Stimulated activated CD8-positive, alpha-beta memory T cell treated with anti-CD3 and anti-CD28 coated beads, Interleukin-7, amount 100 ng/mL, for 24 hours (primary cell): Measurements from ENCODE around the gene ADGRL3.

Source experiments
- DNase-seq: peaks from one replicate; pipeline ENCODE4 v3.0.0-alpha.2; 2020; ENCODE audit warnings: low read depth

The ADGRL3 gene

DNA sequence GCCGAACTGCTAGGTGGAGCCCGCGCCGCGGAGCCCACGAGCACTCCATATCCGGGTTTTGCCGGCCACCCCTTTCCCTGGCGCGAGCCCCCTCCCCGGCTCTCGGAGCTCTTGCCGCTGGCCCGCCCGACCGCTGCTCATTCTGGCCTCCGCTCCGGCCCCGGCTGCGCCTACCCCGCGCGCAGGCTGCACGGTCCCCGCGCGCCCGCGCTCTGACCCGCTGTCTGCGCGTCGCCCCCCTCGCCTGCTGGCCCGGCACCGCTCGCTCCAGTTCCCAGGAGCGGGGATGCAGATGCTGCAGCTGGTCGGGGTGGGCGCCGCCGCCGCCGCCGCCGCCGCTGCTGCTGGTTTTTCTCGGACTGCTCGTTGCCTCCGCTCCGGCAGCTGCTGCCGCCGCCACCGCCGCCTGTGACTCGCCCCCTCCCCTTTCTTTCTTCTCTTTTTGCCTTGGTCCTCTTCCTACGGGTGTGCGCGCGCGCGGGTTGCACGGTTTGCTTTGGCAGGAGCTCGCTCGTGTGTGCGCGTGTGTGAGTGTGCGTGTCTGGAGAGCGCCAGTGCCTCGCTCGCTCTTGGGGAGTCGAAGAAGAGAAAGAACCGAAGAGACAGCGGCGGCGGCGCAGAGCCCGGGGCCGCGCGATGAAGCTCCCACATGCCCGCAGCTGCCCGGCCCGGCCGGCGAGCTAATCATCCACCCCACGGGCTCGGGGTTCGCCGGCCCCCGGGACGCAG is at the start of gene ADGRL3:
ADGRL3 (plus strand) TSS at position 140 of the 729 bp plus-strand sequence.
- no peak for DNase-seq

DNA sequence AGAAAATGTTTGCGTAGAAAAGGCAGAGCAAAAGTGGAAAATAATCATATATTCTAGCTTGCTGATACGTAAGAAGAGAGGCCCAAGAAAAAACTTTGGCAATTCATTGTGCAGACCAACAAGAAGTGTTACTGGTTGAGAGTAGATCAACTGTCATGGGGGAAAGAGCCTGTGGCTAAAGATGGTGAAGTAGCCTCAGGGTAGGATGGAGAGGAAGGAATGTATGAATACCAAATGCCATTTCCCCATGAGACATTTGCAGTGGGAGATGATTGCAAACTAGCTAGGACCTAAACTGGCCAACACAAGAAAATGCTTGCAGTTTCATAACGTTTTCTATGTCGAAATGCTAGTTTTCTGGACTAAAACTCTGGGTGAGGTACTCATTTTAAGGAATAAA is 47.7 kb upstream of the ADGRL3 start:
- DNase-seq = no peak

DNA sequence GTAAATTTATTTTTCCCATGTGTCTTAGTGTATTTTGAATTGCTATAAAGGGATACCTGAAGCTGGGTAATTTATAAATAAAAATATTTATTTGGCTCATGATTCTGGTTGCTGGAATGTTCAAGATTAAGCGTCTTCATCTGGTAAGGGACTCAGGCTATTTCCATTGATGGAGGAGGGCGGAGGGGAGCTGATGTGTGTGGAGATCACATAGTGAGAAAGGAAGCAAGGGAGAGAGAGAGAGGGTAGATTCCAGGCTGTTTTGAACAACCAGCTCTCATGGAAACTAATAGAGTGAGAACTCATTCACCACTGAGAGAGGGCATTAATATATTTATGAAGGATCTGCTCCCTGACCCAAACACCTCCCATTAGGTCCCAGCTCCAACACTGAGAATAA is 39.6 kb upstream of the ADGRL3 start:
- DNase-seq = no peak

GRCh38 chr4:61162116-61162515 is 38.0 kb upstream of the ADGRL3 start:
- no peak for DNase-seq

- DNase-seq = no peak
These were observed 26.3 kb upstream of the ADGRL3 start for GRCh38 chr4:61173799-61174198.

DNA sequence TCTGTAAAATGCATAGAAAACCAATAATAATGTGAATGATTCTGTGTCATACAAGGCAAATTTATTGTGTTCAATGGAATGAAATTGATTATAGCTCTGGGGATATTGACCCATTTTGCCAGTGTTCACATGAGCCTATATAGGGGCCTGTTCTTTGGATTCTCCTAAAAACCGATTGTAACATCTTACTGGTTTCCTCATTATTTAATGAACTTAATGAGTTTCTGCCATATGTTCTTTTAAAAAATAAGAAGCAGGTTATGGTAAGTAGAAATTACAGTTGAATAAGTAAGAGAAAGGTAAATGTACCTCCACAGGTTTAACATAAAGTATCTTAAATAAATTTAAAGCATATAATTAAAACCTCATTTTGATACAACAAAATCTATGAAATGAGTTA is 24.6 kb upstream of the ADGRL3 start:
- DNase-seq = no peak

GRCh38 chr4:61177367-61177766 is 22.8 kb upstream of the ADGRL3 start:
- no peak for DNase-seq

DNA sequence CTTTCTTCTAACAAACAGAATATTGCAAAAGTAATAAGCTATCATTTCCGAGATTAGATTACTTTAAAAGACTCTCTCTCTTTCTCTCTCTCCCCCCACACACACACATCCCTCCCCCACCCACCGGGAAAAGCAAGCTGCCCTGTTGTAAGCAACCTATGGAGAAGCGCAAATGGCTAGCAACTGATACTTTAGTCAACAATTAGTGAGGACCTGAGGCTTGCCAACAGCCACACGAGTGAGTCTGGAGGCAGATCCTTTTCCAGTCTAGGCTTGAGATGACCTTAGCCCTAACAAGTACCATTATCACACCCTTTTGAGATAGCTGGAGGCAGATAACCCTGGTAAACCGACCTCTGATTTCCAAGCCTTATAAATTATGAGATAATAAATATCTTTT is 19.7 kb upstream of the ADGRL3 start:
- DNase-seq = no peak

GRCh38 chr4:61182915-61183314 is 17.2 kb upstream of the ADGRL3 start:
- no peak for DNase-seq

DNA sequence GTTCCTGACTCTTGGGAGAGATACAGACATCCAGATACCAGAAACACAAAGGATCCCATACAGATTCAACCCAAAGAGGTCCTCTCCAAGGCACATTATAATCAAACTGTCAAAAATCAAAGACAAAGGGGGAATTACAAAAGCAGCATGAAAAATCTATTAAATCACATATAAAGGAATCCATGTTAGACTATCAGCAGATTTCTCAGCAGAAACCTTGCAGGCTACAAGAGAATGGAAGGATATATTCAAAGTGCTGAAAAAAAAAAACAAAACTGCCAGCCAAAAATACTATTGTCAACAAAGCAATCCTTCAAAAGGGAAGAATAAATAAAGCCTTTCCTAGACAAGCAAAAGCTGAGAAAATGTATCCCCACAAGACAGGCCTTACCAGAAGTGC is 14.8 kb upstream of the ADGRL3 start:
- DNase-seq = no peak

DNA sequence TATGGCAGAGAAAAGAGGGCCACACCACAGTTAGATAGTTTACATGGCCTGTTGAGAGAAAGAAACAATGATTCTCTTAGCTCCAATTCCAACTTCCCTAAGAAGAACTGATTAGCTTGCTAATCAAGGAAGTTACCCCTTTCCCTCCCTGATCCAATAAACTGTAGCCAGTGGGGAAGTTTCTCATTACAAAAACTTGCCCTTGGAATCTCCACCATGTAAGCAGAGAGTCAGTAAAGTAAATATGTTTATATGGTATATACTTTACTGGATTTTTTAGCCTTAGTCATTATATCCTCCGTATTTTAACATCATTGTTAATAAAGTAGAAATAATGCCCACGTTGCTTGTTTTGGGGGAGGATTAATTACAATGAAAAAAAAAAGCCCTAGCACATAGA is 7.7 kb upstream of the ADGRL3 start:
- DNase-seq = no peak

GRCh38 chr4:61193863-61194262 is 6.3 kb upstream of the ADGRL3 start:
- DNase-seq = no peak

- DNase-seq = no peak
These were observed 5.6 kb upstream of the ADGRL3 start for GRCh38 chr4:61194571-61194970.

DNA sequence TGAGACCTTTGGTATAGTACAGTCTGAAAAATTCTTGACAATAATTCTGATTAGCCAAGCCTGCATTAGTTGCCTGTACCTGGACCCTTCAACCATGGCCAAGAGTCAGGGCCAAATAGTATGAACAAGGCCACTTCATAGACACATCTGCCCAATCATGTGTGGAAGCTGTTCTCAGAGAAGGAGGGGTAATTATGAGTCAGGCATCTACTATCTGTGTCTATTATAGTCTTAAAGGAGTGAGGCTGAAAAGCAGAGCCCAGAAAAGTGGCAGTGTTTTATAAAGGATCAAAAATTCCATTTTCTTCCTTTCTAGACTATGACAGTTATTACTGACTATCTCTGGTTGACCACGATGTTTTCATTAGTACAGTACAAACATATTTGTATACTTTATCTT is 5.0 kb upstream of the ADGRL3 start:
- DNase-seq = no peak

GRCh38 chr4:61198686-61199085 is 1.4 kb upstream of the ADGRL3 start:
- DNase-seq = no peak

- DNase-seq = no peak
These were observed 296 bp upstream of the ADGRL3 start for GRCh38 chr4:61199873-61200186.

DNA sequence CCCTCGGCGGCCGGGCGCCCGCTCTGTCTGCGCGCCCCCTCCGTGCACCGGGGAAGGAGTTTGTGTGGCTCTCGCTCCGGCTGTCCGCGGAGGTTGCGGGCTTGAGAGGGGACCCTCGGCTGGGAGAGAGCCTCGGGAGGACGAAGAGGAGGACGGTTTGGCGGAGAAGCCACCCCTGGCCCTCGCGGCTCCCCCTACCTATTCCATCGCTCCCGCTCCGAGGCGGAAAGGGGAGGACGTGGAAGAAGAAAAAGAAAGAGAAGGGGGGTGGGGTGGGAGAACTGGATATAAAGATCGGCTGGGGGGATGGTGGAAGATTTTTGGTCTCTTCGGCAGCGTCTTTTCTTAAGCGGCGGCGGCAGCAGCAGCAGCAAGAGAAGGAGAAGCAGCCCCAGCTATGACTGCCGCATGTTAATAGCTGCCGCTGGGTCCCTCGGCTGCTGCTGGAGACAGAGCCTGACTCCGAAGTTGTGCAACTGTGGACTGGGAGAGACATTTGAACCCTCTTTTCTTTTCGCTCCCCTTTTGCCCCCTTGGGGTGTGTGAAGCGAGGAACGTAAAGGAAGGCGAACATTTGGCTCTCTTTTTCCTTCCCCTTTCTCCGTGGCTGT is 895 bp downstream of the ADGRL3 start:
- DNase-seq = no peak

DNA sequence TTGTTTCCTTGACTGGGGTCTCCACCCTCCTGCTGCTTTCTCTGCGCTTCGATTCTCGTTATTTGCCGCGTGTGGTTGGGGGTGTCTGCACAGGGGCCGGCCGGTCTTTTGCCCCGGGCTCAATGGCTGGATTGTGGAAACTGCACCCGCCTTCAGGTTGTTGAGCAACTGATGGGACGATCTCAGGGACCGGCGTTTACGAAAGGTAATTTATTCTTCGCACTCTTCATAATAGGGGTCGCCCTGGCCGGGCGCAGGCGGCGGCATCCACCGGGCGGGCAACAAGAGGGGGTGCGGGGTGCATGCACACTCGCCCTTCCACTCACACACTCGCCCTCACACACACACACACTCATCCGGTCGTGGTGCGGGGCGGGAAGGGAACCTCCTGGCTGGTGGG is 1.4 kb downstream of the ADGRL3 start:
- no peak for DNase-seq

GRCh38 chr4:61201961-61202637 is 2.0 kb downstream of the ADGRL3 start:
- no peak for DNase-seq

GRCh38 chr4:61202638-61203435 is 2.7 kb downstream of the ADGRL3 start:
- no peak for DNase-seq

DNA sequence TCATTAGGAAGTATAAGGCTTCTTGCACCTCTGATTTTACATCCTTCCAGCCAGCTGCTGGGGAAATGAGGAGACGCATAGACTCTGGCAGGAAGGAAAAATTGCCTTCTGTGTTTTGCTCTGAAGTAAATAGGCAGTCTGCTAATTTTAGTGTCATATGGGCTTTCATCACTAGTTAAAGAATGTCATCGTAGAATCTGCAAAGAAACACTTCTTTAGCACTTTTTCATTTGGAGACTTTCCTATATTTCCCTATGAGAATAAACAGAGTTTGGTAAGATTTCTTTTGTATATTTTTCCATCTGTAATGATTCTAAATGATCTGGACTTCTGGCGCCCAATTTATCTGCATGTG is 3.3 kb downstream of the ADGRL3 start:
- no peak for DNase-seq

GRCh38 chr4:61204353-61205060 is 4.4 kb downstream of the ADGRL3 start:
- no peak for DNase-seq
